Osteocyte (in vitro differentiated cells): ENCODE data around the gene PRKG1. TPM values are rescaled to one million over a fixed set of nuclear protein-coding genes. Genes with fewer than 3 reads are reported as not detected.

ENCODE experiments used
- DNase-seq: peaks from one replicate; pipeline ENCODE4 v3.0.0; 2021; ENCODE audit warnings: mixed read lengths; ENCODE audit not compliant: unreplicated experiment; ENCODE audit errors: extremely low spot score
- H3K27ac Mint-ChIP-seq: one replicate; pipeline ENCODE4 v1.8.0; 2021; ENCODE audit warnings: mild to moderate bottlenecking, mixed read lengths; ENCODE audit not compliant: unreplicated experiment
- H3K27me3 Mint-ChIP-seq: one replicate; pipeline ENCODE4 v1.8.0; 2021; ENCODE audit warnings: mixed read lengths; ENCODE audit not compliant: unreplicated experiment
- H3K36me3 Mint-ChIP-seq: one replicate; pipeline ENCODE4 v1.8.0; 2021; ENCODE audit warnings: mixed read lengths; ENCODE audit not compliant: unreplicated experiment
- H3K4me1 Mint-ChIP-seq: one replicate; pipeline ENCODE4 v1.8.0; 2021; ENCODE audit warnings: mixed read lengths; ENCODE audit not compliant: unreplicated experiment
- H3K4me3 Mint-ChIP-seq: one replicate; pipeline ENCODE4 v1.8.0; 2021; ENCODE audit warnings: mild to moderate bottlenecking, moderate library complexity, mixed read lengths; ENCODE audit not compliant: unreplicated experiment
- H3K9me3 Mint-ChIP-seq: one replicate; pipeline ENCODE4 v1.8.0; 2021; ENCODE audit warnings: mixed read lengths; ENCODE audit not compliant: unreplicated experiment
- total RNA-seq: library from RNA; stranded (reverse); gene quantifications from 2 replicates; pipeline ENCODE4 v1.2.1, GENCODE V29; 2021
- TF ChIP-seq, protein P1 (sequence below): fragments of 200-600 bp; sonication (generic); IDR thresholded peaks from 2 replicates; pipeline ENCODE4 v1.5.0; 2021; ENCODE audit warnings: antibody characterized with exemption, mild to moderate bottlenecking, moderate library complexity

PRKG1 gene
- total RNA-seq, 1 donor from 2014 or later: 10.8 TPM

DNA sequence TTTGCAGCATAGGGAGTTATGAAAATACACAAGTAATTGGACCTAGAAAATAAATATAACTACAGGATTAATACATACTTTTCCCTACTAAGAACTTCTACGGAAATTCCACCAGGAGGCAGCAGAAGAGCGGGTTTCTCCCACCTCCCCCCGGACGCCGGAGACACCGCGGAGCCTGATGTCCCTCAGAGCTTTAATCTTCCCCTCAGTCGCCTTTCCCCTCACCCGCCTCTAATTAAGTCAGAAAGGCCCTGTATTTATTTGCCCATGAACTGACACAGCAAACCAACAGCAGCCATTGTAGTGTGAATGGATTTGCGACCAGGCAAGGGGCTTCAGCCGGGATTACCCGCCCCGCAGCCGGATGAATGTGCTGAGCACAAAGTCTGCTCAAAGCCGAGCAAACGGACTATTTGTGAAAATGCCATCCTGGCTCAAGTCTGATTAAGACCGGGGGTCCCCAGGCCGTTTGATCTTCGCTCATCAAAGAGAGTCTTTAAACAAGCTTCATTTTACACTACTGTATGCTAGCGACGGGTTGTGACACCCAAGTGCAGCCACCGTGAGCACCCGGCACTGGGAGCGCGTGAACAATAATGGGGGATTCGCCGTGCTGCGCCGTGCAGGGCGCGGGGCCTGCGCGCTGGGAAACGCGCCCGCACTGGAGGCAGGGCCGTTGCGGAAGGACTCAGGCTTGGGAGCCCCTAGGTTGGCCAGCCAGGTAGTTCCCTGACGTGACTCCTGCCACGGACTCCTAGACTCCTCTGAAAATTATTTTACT is 1234.2 kb downstream of the PRKG1 start:
- TF ChIP-seq, protein P1, sequence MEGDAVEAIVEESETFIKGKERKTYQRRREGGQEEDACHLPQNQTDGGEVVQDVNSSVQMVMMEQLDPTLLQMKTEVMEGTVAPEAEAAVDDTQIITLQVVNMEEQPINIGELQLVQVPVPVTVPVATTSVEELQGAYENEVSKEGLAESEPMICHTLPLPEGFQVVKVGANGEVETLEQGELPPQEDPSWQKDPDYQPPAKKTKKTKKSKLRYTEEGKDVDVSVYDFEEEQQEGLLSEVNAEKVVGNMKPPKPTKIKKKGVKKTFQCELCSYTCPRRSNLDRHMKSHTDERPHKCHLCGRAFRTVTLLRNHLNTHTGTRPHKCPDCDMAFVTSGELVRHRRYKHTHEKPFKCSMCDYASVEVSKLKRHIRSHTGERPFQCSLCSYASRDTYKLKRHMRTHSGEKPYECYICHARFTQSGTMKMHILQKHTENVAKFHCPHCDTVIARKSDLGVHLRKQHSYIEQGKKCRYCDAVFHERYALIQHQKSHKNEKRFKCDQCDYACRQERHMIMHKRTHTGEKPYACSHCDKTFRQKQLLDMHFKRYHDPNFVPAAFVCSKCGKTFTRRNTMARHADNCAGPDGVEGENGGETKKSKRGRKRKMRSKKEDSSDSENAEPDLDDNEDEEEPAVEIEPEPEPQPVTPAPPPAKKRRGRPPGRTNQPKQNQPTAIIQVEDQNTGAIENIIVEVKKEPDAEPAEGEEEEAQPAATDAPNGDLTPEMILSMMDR: peak; percentile 88

GRCh38 chr10:52312942-52313255 is 1238.6 kb downstream of the PRKG1 start:
- H3K4me1 Mint-ChIP-seq: peaks cover 54% of the 10 kb centered on the region
- H3K27me3 Mint-ChIP-seq: no peaks in the 10 kb centered on the region
- peak overlapping the region; percentile 91 for H3K4me3 Mint-ChIP-seq
- DNase-seq: no peak
- H3K27ac Mint-ChIP-seq: no peak overlapping the region
- TF ChIP-seq, protein P1: no peak
- no peaks in the 10 kb centered on the region for H3K9me3 Mint-ChIP-seq
- no peaks in the 10 kb centered on the region for H3K36me3 Mint-ChIP-seq

More for the DNA sequence above, 1234.2 kb downstream of the PRKG1 start:
- H3K36me3 Mint-ChIP-seq: no peaks in the 10 kb centered on the region
- H3K4me1 Mint-ChIP-seq: peaks cover 22% of the 10 kb centered on the region
- no peaks in the 10 kb centered on the region for H3K27me3 Mint-ChIP-seq
- DNase-seq: peak; percentile 88
- H3K9me3 Mint-ChIP-seq: no peaks in the 10 kb centered on the region
- H3K4me3 Mint-ChIP-seq: peak overlapping the region; percentile 85
- peak overlapping the region; percentile 75 for H3K27ac Mint-ChIP-seq

GRCh38 chr10:52313256-52313932 is 1239.1 kb downstream of the PRKG1 start:
- DNase-seq: no peak
- TF ChIP-seq, protein P1: no peak
- Mint-ChIP-seq H3K9me3 (no peaks in the 10 kb centered on the region), H3K4me1 (peaks cover 56% of the 10 kb centered on the region), H3K27ac (peak overlapping the region; percentile 20), H3K36me3 (no peaks in the 10 kb centered on the region), H3K4me3 (peak overlapping the region; percentile 91), H3K27me3 (no peaks in the 10 kb centered on the region)

DNA sequence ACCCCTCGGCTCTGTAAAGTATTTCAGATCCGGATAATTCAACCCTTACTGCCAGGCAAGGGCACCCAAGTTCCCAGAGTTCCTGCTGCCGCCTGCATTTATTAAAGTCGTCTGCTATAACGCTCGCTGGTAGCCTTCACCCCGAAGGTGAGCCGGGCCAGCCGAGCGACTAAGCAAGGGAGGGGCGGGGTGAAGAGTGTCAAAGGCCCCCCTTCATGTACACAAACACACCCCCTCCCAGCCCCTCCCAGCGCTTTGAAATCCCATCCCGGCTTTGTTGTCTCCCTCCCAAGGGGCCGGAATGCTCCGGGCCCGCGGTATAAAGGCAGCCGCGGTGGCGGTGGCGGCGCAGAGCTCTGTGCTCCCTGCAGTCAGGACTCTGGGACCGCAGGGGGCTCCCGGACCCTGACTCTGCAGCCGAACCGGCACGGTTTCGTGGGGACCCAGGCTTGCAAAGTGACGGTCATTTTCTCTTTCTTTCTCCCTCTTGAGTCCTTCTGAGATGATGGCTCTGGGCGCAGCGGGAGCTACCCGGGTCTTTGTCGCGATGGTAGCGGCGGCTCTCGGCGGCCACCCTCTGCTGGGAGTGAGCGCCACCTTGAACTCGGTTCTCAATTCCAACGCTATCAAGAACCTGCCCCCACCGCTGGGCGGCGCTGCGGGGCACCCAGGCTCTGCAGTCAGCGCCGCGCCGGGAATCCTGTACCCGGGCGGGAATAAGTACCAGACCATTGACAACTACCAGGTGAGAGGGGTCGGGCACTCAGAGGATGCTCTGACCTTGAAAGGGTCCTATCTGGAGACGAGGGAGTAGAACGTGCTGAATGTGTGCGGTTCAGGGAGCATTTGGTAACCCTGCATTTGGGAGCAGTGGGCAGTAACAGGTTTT is 1239.9 kb downstream of the PRKG1 start, which contains the start of gene DKK1:
TSS of gene DKK1 (plus strand) at position 349 of the 889 bp plus-strand sequence. CDS start at position 503, 154 bp downstream.
- H3K4me3 Mint-ChIP-seq: peak within 1 kb of the TSS; percentile 91
- H3K4me1 Mint-ChIP-seq: peaks cover 57% of the 10 kb centered on the region
- no peaks in the 10 kb centered on the region for H3K27me3 Mint-ChIP-seq
- no peaks in the 10 kb centered on the region for H3K36me3 Mint-ChIP-seq
- H3K27ac Mint-ChIP-seq: peak within 1 kb of the TSS; percentile 85
- TF ChIP-seq, protein P1: peak; percentile 98
- H3K9me3 Mint-ChIP-seq: no peaks in the 10 kb centered on the region
- peak; percentile 93 for DNase-seq
